NCI-H2029 (cell line): ENCODE measurements around the gene TOR2A.

Experiments used
- DNase-seq: peaks from one replicate; lab custom pipeline; 2025; lab: John Stamatoyannopoulos, UW

TOR2A gene

DNA sequence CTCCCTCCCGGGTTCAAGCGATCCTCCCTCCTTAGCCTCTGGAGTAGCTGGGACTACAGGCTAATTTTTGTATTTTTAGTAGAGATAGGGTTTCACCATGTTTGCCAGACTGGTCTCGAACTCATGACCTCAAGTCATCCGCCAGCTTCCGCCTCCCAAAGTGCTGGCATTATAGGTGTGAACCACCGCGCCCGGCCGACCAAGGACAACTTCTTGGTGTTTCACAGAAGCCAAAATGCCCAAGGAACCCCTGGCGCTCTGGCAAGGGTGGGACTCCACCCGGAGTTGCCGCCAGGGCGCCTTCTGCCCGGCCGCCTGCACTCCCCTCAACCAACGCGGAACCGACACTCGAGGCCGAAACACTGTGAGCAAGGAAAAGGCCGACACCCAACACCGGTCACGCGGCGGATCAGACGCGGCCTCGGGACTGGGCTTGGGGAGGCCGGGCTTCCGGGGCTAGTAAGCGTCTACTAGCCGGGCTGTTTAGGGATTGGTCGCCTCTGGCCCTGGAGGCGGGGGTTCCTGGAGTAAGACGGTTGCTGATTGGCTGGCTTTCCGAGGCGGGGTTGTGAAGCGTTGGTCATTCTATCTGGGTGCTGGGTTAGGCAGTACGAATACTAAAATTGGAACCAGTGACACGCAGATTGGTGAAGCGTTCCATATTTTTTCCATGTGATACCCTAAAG is 36.0 kb downstream of the TOR2A start:
- DNase-seq, result peak; percentile 97

DNA sequence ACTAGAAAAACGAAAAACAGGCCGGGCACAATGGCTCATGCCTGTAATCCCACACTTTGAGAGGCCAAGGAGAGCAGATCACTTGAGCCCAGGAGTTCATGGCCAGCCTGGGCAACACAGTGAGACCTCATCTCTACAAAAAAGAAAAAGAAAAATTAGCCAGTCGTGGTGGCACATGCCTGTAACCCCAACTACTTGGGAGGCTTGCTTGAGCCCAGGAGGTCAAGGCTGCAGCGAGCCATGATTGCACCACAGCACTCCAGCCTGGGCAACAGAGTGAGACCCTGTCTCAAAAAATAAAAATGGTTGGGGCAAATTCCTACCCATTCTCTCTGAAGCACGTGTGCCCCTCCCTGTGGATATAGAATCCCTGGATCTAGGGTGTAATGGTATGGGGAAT is 36.7 kb downstream of the TOR2A start:
- DNase-seq, result no peak

GRCh38 chr9:127697575-127697974 is 37.5 kb downstream of the TOR2A start:
- no peak for DNase-seq

DNA sequence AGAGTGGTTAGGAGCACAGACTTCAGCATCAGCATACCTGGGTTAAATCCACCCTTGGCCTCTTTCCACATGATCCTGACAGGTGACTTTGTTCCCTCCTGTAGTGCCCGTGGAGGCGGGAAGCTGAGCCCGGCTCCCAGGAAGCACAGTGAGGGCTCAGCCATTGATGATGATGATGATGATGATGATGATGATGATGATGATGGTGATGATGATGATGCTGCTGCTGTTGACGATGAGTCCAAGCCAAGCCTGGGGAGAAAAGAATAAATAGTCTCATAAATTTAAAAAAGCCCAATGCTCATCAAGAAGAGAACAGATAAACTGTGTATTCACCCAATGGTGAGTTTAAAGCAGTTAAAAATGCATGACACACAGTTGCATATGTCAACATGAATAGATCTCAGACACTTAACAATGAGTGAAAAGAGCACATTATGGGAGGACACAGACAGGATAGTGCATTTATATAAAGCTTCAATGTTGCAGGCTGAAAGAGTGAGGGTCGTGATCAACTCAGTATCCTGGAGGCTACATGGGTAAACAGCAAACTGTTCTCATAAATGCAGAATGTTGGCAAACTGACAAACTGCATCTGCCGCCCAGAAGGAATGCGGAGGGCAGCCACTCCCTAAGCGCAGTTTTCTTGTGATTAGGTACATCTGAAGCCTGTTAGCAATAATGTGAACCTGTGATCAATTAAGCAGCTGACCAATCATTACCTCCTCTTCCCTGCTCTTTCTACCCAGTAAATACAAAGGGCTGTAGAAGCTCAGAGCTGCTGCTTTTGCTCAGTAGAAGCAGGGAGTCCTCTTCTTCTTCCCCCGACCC is 40.0 kb downstream of the TOR2A start:
- DNase-seq, result no peak

DNA sequence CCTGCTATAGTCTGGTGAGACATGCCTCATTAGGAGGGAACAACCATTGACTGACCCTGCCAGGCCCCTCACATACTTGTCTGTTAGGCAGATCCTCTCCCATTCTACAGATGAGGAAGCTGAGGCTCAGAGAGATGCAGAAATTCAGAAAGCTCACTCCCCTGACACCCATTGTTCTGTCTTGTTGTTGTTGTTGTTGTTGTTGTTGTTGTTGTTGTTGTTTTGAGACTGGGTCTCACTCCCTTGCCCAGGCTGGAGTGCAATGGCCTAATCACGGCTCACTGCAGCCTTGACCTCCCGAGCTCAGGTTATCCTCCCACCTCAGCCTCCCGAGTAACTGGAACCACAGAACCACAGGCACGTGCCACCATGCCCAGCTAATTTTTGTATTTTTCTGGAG is 41.4 kb downstream of the TOR2A start:
- no peak for DNase-seq

DNA sequence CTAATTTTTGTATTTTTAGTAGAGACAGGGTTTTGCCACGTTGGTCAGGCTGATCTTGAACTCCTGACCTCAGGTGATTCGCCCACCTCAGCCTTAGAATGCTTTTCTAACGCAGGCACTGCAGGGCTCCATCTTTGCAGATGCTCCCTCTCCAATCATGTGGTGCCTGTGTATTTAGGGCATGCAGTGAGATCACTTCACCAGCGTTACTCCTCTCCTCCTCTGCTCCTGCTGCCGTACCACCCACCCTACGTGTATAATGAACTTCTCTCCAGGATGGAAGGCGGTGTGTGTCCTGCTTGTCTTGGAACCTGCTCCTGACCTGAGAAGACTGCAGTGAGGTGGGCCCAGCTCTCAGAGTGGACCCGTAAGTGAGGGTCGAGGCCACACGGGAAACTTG is 42.0 kb downstream of the TOR2A start:
- DNase-seq, result no peak

- no peak for DNase-seq
These were observed 43.0 kb downstream of the TOR2A start for GRCh38 chr9:127692071-127692470.

GRCh38 chr9:127690735-127691134 is 44.4 kb downstream of the TOR2A start:
- DNase-seq, result no peak

DNA sequence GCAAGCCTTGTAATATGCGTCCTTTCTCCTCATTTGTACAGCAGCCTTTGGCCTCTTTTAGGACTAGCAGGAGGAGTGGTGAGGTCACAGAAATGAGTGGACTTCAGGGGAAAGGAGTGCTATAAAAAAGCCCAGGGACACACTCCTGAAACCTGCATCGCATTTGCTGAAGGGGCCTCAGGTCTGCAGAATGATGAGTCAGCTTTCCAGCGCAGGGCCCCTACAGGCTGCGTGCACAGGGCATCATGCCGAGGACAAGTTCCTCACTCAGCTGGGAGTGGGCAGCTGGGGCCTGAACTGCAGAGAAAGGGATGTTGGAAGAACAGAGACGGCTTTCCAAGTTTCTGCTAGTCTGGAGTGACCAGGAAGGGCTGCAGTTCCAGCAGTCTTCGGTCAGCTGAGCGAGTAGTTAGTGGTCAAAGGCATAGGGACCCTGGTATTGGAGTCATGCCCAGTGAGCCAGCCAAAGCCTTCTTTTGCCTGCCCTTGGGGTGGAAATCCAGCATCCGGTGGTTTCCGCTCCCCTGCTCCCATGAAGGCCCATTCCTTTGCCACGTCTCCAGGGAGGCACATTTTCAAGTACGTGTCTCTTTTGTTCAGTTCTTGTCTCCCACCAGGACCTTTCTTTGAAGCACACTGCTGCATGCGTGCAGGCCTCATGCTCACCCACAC is 45.6 kb downstream of the TOR2A start:
- DNase-seq, result no peak

DNA sequence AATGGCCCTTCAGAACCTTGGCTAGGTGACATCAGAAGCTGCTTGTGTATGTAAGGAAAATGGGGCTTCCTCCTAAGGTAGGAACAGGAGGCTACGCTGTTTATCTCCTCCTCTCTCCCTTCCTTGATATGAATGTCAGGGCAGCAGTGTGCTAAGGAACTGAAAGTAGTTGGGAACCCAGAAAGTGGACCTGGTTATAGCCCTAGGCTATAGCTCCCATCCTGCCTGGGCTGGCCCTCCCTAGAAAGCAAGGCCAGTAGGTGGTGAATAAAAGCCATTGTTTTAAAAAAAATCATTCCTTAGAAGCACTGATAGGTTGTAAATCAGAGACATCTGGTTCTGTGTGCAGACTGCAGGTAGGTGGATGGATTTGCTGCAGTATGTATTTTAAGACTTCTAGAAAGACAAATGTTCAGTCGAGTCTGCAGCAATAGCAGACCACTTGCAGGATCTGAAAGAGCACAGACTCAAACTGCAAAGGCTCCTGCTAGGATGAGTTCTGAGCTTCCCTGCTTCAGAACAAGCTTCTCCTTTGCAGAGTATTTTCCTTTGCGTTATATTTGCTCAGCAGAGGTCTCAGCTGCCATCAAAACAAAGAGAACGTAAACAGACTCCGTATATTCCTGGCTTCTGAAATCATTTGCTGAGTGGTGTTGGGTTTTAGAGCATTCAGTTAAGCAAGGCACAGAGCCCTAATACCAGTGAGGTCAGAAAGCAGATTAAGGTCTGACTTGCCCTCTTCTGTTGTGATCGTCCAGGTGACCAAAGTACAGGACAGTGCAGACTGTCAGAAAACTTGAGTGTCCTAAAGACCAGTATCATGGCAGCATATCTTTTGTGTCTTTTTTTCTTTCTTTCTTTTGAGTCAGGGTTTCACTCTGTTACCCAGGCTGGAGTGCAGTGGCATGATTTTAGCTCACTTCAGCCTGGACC is 48.4 kb downstream of the TOR2A start:
- peak; percentile 25 for DNase-seq

GRCh38 chr9:127684576-127684975 is 50.5 kb downstream of the TOR2A start:
- DNase-seq, result no peak

DNA sequence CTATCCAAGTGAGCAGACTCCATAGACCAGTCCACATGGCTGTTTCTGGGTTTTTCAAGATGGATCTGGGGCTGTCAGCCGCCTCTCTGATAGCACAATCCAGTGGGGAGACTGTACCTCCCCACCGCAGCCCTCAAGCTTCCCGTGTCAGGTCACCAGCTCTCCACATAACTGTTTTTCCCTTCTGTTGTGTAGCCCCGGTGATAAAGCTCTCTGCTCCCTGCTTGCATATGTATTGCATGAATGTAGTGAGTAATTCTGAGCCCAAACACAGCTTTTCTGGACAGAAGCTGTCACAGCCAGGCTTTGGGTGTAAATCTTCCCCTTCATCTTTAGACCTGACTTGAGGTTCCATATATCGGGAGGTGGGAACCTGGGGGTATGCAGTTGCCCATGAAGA is 51.4 kb downstream of the TOR2A start:
- DNase-seq, result no peak

GRCh38 chr9:127682351-127683136 is 52.5 kb downstream of the TOR2A start:
- DNase-seq, result no peak
